Epithelial cell of proximal tubule (primary cell): ENCODE measurements around the gene SIRT7. TPM values are rescaled to one million over a fixed set of nuclear protein-coding genes. Genes with fewer than 3 reads are reported as not detected.

Experiments used
- DNase-seq: peaks from one replicate; pipeline ENCODE4 v3.0.0-alpha.2; 2011; ENCODE audit warnings: low read depth
- H3K4me3 ChIP-seq: 2 replicates; pipeline ENCODE4 v1.5.1; 2011; ENCODE audit warnings: low read depth, mild to moderate bottlenecking, low read length
- CTCF ChIP-seq: conservative IDR thresholded peaks from 2 replicates; pipeline ENCODE4 v1.5.1; 2012; ENCODE audit warnings: low read depth, mild to moderate bottlenecking, low read length
- total RNA-seq: library from RNA; depleted of rRNA; stranded (reverse); fragments of >200 nt; gene quantifications from 2 replicates; pipeline ENCODE4 v1.2.3, GENCODE V29; 2015

Gene SIRT7
- total RNA-seq, 1 donor from 2014 or later, result 38.1 TPM

- no peak for DNase-seq
Observed at GRCh38 chr17:81871387-81872230, 46.4 kb downstream of the SIRT7 start.

GRCh38 chr17:81870981-81871386, 47.0 kb downstream of the SIRT7 start, which contains the start of gene ARHGDIA:
Gene ARHGDIA, minus strand, starts transcription at chr17:81871337. Its CDS starts 1,407 bp downstream, at chr17:81869930.
- DNase-seq, result no peak
- H3K4me3 ChIP-seq, result peak within 1 kb of the TSS; percentile 85
- no peak for TF ChIP-seq CTCF

More at GRCh38 chr17:81871387-81872230, 46.4 kb downstream of the SIRT7 start:
- peak overlapping the region; percentile 85 for H3K4me3 ChIP-seq
- TF ChIP-seq CTCF, result peak; percentile 20

GRCh38 chr17:81870131-81870980, 47.6 kb downstream of the SIRT7 start:
- no peak for TF ChIP-seq CTCF
- DNase-seq, result no peak
- peak overlapping the region; percentile 85 for H3K4me3 ChIP-seq

- peak; percentile 68 for TF ChIP-seq CTCF
- H3K4me3 ChIP-seq, result peak overlapping the region; percentile 85
- no peak for DNase-seq
Observed at GRCh38 chr17:81869221-81870130, 48.5 kb downstream of the SIRT7 start.

- no peak for DNase-seq
- H3K4me3 ChIP-seq, result peak overlapping the region; percentile 85
- no peak for TF ChIP-seq CTCF
Observed at GRCh38 chr17:81868674-81869220, 49.2 kb downstream of the SIRT7 start.
